ENCODE data around the gene NDST1.

- TF ChIP-seq CTCF (IDR thresholded peaks at IDR 0.05; ENCODE audit: insufficient read depth, low read length, poor library complexity, severe bottlenecking) (no peak), EZH2phosphoT487 (conservative IDR thresholded peaks at IDR 0.05; ENCODE audit: low read length) (no peak)
Observed at GRCh38 chr5:150530423-150530822, 22.5 kb downstream of the NDST1 start.
